PC-9 (cell line): Measurements from ENCODE around the gene HTRA2.

Source experiments
- EZH2 ChIP-seq: fragments of 200-600 bp; sonication (generic); IDR thresholded peaks from 2 replicates; pipeline ENCODE4 v1.8.0; 2017; ENCODE audit warnings: antibody characterized with exemption, low read depth
- TF ChIP-seq, protein P1 (sequence below): fragments of 200-600 bp; sonication (generic); conservative IDR thresholded peaks from 2 replicates; pipeline ENCODE4 v1.6.1; 2017; ENCODE audit warnings: mixed run types, antibody characterized with exemption, mild to moderate bottlenecking, moderate library complexity

DNA sequence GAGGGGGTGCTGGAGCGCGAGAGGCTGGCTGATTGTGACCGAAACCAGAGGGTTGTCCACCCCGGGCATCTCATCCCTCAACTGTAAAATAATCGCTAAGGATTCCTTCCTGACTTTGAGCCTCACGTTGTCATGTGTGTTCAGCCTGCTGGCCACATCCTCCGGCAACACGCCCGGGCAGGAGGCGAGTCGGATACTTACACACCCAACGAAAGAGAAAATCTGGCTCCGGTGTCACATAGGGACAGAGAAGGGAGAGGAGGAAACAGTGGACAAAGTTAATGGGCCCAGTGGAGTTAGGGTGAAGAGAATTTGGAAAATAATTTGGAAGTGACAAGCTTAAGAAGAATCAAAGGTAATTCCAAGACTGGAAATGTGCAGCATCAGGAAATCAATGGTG lies 13.1 kb upstream of the HTRA2 start:
- TF ChIP-seq, protein P1, sequence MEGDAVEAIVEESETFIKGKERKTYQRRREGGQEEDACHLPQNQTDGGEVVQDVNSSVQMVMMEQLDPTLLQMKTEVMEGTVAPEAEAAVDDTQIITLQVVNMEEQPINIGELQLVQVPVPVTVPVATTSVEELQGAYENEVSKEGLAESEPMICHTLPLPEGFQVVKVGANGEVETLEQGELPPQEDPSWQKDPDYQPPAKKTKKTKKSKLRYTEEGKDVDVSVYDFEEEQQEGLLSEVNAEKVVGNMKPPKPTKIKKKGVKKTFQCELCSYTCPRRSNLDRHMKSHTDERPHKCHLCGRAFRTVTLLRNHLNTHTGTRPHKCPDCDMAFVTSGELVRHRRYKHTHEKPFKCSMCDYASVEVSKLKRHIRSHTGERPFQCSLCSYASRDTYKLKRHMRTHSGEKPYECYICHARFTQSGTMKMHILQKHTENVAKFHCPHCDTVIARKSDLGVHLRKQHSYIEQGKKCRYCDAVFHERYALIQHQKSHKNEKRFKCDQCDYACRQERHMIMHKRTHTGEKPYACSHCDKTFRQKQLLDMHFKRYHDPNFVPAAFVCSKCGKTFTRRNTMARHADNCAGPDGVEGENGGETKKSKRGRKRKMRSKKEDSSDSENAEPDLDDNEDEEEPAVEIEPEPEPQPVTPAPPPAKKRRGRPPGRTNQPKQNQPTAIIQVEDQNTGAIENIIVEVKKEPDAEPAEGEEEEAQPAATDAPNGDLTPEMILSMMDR, result no peak
- no peak for TF ChIP-seq EZH2
